Measurements from ENCODE around the gene HOXB9.

- TF ChIP-seq, protein P1, sequence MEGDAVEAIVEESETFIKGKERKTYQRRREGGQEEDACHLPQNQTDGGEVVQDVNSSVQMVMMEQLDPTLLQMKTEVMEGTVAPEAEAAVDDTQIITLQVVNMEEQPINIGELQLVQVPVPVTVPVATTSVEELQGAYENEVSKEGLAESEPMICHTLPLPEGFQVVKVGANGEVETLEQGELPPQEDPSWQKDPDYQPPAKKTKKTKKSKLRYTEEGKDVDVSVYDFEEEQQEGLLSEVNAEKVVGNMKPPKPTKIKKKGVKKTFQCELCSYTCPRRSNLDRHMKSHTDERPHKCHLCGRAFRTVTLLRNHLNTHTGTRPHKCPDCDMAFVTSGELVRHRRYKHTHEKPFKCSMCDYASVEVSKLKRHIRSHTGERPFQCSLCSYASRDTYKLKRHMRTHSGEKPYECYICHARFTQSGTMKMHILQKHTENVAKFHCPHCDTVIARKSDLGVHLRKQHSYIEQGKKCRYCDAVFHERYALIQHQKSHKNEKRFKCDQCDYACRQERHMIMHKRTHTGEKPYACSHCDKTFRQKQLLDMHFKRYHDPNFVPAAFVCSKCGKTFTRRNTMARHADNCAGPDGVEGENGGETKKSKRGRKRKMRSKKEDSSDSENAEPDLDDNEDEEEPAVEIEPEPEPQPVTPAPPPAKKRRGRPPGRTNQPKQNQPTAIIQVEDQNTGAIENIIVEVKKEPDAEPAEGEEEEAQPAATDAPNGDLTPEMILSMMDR (IDR thresholded peaks at IDR 0.05) = no peak
- no peak for TF ChIP-seq POLR2A (IDR thresholded peaks at IDR 0.05)
These were observed 5.6 kb downstream of the HOXB9 start for GRCh38 chr17:48620461-48621139.
